Keratinocyte (primary cell): ENCODE measurements around the gene PPP3CB. TPM values are rescaled to one million over a fixed set of nuclear protein-coding genes. Genes with fewer than 3 reads are reported as not detected.

Experiments used
- DNase-seq: peaks from one replicate; pipeline ENCODE4 v3.0.0-alpha.2; 2011; ENCODE audit warnings: low read depth, missing footprints, low spot score
- FAIRE-seq: peaks from 2 replicates; lab custom pipeline; 2011; peaks lifted over from hg19 to GRCh38; lab: Jason Lieb, UNC
- H2AFZ ChIP-seq: 2 replicates; pipeline ENCODE4 v1.6.0; 2012; ENCODE audit warnings: low read length, control low read depth, inconsistent platforms; ENCODE audit not compliant: control insufficient read depth
- H3K27ac ChIP-seq: 2 replicates; pipeline ENCODE4 v1.5.1; 2011; ENCODE audit warnings: low read length; ENCODE audit not compliant: control insufficient read depth, insufficient read depth
- H3K27me3 ChIP-seq: 3 replicates; pipeline ENCODE4 v1.6.0; 2011; ENCODE audit warnings: low read length; ENCODE audit not compliant: control insufficient read depth, insufficient read depth; ENCODE audit errors: extremely low read depth
- H3K36me3 ChIP-seq, 2 experiments: 2 replicates in 1 of 2; 3 replicates in 1 of 2; pipeline ENCODE4 v1.5.1; 2011; ENCODE audit warnings: low read length in 2 of 2, mild to moderate bottlenecking in 1 of 2; ENCODE audit not compliant: control insufficient read depth in 2 of 2, insufficient read depth in 2 of 2; ENCODE audit errors: extremely low read depth in 1 of 2
- H3K4me1 ChIP-seq: 3 replicates; pipeline ENCODE4 v1.5.1; 2011; ENCODE audit warnings: low read length; ENCODE audit not compliant: control insufficient read depth, insufficient read depth; ENCODE audit errors: extremely low read depth
- H3K4me2 ChIP-seq: 3 replicates; pipeline ENCODE4 v1.6.0; 2011; ENCODE audit warnings: low read depth, low read length; ENCODE audit not compliant: control insufficient read depth, insufficient read depth; ENCODE audit errors: extremely low read depth
- H3K4me3 ChIP-seq, 3 experiments: fragments of 200-600 bp in 1 of 3; sonication (generic) in 1 of 3; 2 replicates in 2 of 3; 3 replicates in 1 of 3; pipeline ENCODE4 v1.5.1; 2011 to 2016; ENCODE audit warnings: low read length in 3 of 3, mild to moderate bottlenecking in 3 of 3, control low read depth in 2 of 3, inconsistent platforms in 1 of 3, low read depth in 1 of 3, mixed read lengths in 1 of 3, mixed run types in 1 of 3, moderate library complexity in 1 of 3; ENCODE audit not compliant: control insufficient read depth in 2 of 3, insufficient read depth in 2 of 3; ENCODE audit errors: extremely low read depth in 1 of 3
- H3K79me2 ChIP-seq: 2 replicates; pipeline ENCODE4 v1.6.0; 2012; ENCODE audit warnings: low read length; ENCODE audit not compliant: control insufficient read depth, insufficient read depth
- H3K9ac ChIP-seq: 3 replicates; pipeline ENCODE4 v1.6.0; 2011; ENCODE audit warnings: low read length; ENCODE audit not compliant: control insufficient read depth, insufficient read depth; ENCODE audit errors: extremely low read depth
- H3K9me1 ChIP-seq: 3 replicates; pipeline ENCODE4 v1.6.0; 2011; ENCODE audit warnings: low read length; ENCODE audit not compliant: control insufficient read depth, insufficient read depth; ENCODE audit errors: extremely low read depth
- H3K9me3 ChIP-seq: 2 replicates; pipeline ENCODE4 v1.5.1; 2012; ENCODE audit warnings: low read depth, low read length; ENCODE audit not compliant: control insufficient read depth
- H4K20me1 ChIP-seq: 3 replicates; pipeline ENCODE4 v1.6.0; 2011; ENCODE audit warnings: low read length; ENCODE audit not compliant: control insufficient read depth, insufficient read depth; ENCODE audit errors: extremely low read depth
- CTCF ChIP-seq, 3 experiments: IDR thresholded peaks in 1 of 3; conservative IDR thresholded peaks in 1 of 3; optimal IDR thresholded peaks in 1 of 3; 2 replicates in 2 of 3; 3 replicates in 1 of 3; pipeline versions ENCODE3 to v1.5.1; 2011; ENCODE audit warnings: low read length in 3 of 3, mild to moderate bottlenecking in 3 of 3, moderate library complexity in 2 of 3, control low read depth in 1 of 3, inconsistent platforms in 1 of 3; ENCODE audit not compliant: insufficient read depth in 2 of 3; ENCODE audit errors: extremely low read depth in 1 of 3
- EZH2 ChIP-seq: IDR thresholded peaks from one replicate; pipeline ENCODE4 v1.6.1; 2012; ENCODE audit warnings: inconsistent platforms, mild to moderate bottlenecking, low read length, moderate library complexity
- dilution Hi-C: fragments of 300-500 bp; cut with MboI; formaldehyde crosslinking; loops from one replicate; pipeline ENCODE4 v1.7.0; 2020; ENCODE audit warnings: low sequenced_read_pairs; ENCODE audit not compliant: extremely low pct_ligation_motif_present
- polyA plus RNA-seq, 5 experiments: library from polyadenylated mRNA; depleted of rRNA in 3 of 5; stranded (reverse) in 3 of 5; stranded (forward) in 1 of 5; unstranded in 1 of 5; fragments of >200 nt; gene quantifications; 1 replicate in 1 of 5; 2 replicates in 3 of 5; 3 replicates in 1 of 5; pipeline versions ENCODE4 v1.2.1 to v1.2.3, GENCODE V29; 2011 to 2012; ENCODE audit warnings: missing spikeins in 2 of 5, low read depth in 1 of 5, low replicate concordance in 1 of 5

The PPP3CB gene
- polyA plus RNA-seq, 1 donor (not counting 4 experiments of a cell fraction or from before 2014, with no cell fraction given), result 23.5 TPM

DNA sequence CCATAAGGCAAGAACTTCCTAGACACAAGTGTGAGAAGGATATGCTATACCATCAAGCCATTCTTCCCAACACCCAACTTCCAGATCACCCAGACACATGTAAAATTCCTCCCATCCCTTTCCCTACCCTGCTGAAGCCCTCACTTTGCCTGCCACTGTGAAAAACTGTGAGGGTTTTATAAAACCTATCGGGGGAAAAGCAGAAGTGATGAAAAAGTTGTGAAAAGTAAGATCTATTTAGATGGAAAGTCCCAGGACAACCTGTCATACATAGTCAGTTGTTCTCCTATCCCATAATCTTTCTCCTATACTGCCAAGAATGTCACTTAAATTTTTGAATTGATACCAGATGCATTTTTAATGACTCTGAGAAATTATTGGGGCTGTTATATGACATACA lies 39.0 kb upstream of the PPP3CB start:
- TF ChIP-seq CTCF (optimal IDR thresholded peaks at IDR 0.05 in 1 of 3, IDR thresholded peaks at IDR 0.05 in 1 of 3, conservative IDR thresholded peaks at IDR 0.05 in 1 of 3; ENCODE audit: extremely low read depth in 1 of 3, insufficient read depth in 2 of 3, low read length in 3 of 3) (no peak), EZH2 (no peak)
- no peaks in the 10 kb centered on the region for H3K9me3 ChIP-seq
- H3K4me1 ChIP-seq, result no peaks in the 10 kb centered on the region
- no peaks in the 10 kb centered on the region for H4K20me1 ChIP-seq
- no peak overlapping the region for H3K4me3 ChIP-seq
- no peak for FAIRE-seq
- H3K27ac ChIP-seq, result no peak overlapping the region
- no peak overlapping the region for H3K9ac ChIP-seq
- dilution Hi-C loops, result loop anchor here (10.0 kb wide), 1 partner anchor 90 kb away; no protein-coding TSS in a partner anchor
- no peaks in the 10 kb centered on the region for H3K27me3 ChIP-seq
- DNase-seq, result no peak
- H3K79me2 ChIP-seq, result no peaks in the 10 kb centered on the region
- peaks cover 0 to 4% of the 10 kb centered on the region in 2 experiments for H3K36me3 ChIP-seq
- H2AFZ ChIP-seq, result no peak overlapping the region
- no peaks in the 10 kb centered on the region for H3K9me1 ChIP-seq
- no peak overlapping the region for H3K4me2 ChIP-seq

DNA sequence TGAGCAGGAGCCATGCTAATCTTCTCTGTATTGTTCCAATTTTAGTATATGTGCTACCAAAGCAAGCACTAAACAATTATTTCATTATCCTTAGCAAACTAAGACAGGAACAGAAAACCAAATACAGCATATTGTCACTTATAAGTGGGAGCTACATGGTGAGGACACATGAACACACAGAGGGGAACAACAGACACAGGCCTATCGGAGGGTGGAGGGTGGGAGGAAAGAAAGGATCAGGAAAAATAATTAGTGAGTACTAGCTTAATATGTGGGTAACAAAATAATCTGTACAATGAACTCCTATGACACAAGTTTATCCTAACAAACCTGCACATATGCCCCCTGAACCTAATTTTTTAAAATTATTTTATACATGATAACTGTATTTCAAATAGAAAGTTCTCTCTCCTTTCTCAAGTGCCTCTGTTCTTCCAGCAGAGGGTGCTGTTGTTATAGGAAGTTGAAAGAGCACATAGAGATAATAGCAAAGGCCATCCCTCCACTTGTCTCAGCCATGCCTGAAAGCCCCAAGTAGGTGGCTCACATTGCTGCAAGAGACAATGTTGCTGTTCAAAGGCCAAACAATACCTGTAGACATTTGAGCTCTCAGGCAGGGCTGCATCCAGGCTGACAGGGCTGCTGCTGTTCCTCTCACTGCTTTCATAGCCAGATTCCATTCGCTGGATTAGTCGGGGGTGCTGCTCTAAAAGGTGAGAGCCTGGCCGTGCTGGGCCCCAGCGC lies 33.4 kb upstream of the PPP3CB start:
- Histone ChIP-seq H3K36me3 (peaks cover 0 to 4% of the 10 kb centered on the region in 2 experiments), H3K9me3 (no peaks in the 10 kb centered on the region), H3K27me3 (no peaks in the 10 kb centered on the region), H3K9me1 (no peaks in the 10 kb centered on the region), H3K4me1 (no peaks in the 10 kb centered on the region), H4K20me1 (no peaks in the 10 kb centered on the region), H3K4me2 (no peak overlapping the region), H2AFZ (no peak overlapping the region), H3K27ac (no peak overlapping the region), H3K4me3 (no peak overlapping the region), H3K79me2 (no peaks in the 10 kb centered on the region), H3K9ac (no peak overlapping the region)
- DNase-seq (peak; percentile 42), FAIRE-seq (peak; percentile 82)
- peak; percentile 48 to 60 (median 53) for TF ChIP-seq CTCF (optimal IDR thresholded peaks at IDR 0.05 in 1 of 3, IDR thresholded peaks at IDR 0.05 in 1 of 3, conservative IDR thresholded peaks at IDR 0.05 in 1 of 3; ENCODE audit: extremely low read depth in 1 of 3, insufficient read depth in 2 of 3, low read length in 3 of 3)
- no peak for TF ChIP-seq EZH2
- dilution Hi-C loops, result no loop called here
